ENCODE results near the gene PRKCH. TPM values are rescaled to one million over a fixed set of nuclear protein-coding genes. Genes with fewer than 3 reads are reported as not detected.

PRKCH gene
- total RNA-seq, 1 experiment from 2014 or later, result 5.2 TPM

DNA sequence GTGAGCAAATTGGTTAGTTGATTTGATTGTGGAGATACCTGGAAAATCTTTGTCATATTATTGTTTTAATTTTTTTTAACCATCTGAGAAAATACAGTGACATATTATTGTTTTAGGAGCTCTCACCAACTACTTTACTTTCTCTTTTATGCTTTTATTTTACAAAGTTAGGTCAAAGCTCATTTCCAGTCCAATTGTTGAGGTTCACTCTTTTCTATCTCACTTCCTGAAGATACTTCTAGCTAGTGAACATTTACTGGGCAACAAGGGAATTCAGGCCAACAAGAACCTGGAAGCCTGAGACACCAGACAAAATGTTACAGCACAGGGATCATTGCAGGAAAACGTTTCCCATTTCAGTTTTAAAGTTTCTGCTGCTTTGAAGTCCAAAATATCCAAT is 44.1 kb upstream of the PRKCH start:
- H2BK12ac ChIP-seq (ENCODE audit: insufficient read length, low read depth, low read length), result no peak overlapping the region
- no peaks in the 10 kb centered on the region for H3K9me3 ChIP-seq (ENCODE audit: control insufficient read depth, low read depth, low read length)
- H3K27ac ChIP-seq (ENCODE audit: insufficient read length, low read depth, low read length), result no peak overlapping the region
- peaks cover 27% of the 10 kb centered on the region for H3K27me3 Mint-ChIP-seq (ENCODE audit: low read depth)
- H2AK5ac ChIP-seq (ENCODE audit: insufficient read length, low read length), result no peak overlapping the region
- H3K79me2 ChIP-seq (ENCODE audit: insufficient read depth, low read length), result no peaks in the 10 kb centered on the region
- H3K79me1 ChIP-seq (ENCODE audit: insufficient read depth, low read depth, low read length, poor library complexity, severe bottlenecking), result no peaks in the 10 kb centered on the region
- no peak overlapping the region for H2AFZ ChIP-seq (ENCODE audit: low read length)
- peaks cover 4% of the 10 kb centered on the region for H4K20me1 ChIP-seq (ENCODE audit: control insufficient read depth, insufficient read depth, insufficient read length)
- no peak overlapping the region for H3K4ac ChIP-seq (ENCODE audit: low read depth, low read length)
- no peak overlapping the region for H4K8ac ChIP-seq (replicated peaks; ENCODE audit: insufficient read length, low read depth, low read length)
- no peak overlapping the region for H3T11ph ChIP-seq (ENCODE audit: low read length)
- H2BK15ac ChIP-seq (ENCODE audit: low read depth, low read length), result no peak overlapping the region
- no peak overlapping the region for H3K4me2 ChIP-seq (ENCODE audit: insufficient read depth, insufficient read length, low read length)
- H3K27me3 ChIP-seq (ENCODE audit: insufficient read depth, low read length), result no peaks in the 10 kb centered on the region; the same call in 1 of the 2 replicates
- H3K4me3 Mint-ChIP-seq, result no peak overlapping the region
- H3K4me1 Mint-ChIP-seq, result peaks cover 14 to 15% of the 10 kb centered on the region in 2 experiments
- H3K23ac ChIP-seq (ENCODE audit: insufficient read length, low read depth, low read length), result no peak overlapping the region
- H3K23me2 ChIP-seq (ENCODE audit: insufficient read length, low read depth, low read length, poor library complexity, severe bottlenecking), result peaks cover 11% of the 10 kb centered on the region
- H4K5ac ChIP-seq (ENCODE audit: insufficient read length, low read depth, low read length), result no peak overlapping the region
- H2BK5ac ChIP-seq (ENCODE audit: insufficient read length, low read length), result no peak overlapping the region
- no peak overlapping the region for H3K18ac ChIP-seq (ENCODE audit: insufficient read length, low read depth, low read length)
- TF ChIP-seq, protein P1, sequence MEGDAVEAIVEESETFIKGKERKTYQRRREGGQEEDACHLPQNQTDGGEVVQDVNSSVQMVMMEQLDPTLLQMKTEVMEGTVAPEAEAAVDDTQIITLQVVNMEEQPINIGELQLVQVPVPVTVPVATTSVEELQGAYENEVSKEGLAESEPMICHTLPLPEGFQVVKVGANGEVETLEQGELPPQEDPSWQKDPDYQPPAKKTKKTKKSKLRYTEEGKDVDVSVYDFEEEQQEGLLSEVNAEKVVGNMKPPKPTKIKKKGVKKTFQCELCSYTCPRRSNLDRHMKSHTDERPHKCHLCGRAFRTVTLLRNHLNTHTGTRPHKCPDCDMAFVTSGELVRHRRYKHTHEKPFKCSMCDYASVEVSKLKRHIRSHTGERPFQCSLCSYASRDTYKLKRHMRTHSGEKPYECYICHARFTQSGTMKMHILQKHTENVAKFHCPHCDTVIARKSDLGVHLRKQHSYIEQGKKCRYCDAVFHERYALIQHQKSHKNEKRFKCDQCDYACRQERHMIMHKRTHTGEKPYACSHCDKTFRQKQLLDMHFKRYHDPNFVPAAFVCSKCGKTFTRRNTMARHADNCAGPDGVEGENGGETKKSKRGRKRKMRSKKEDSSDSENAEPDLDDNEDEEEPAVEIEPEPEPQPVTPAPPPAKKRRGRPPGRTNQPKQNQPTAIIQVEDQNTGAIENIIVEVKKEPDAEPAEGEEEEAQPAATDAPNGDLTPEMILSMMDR (conservative IDR thresholded peaks at IDR 0.05), result no peak
- DNase-seq, result no peak
- no peak overlapping the region for H3K9ac ChIP-seq (ENCODE audit: extremely low read depth, insufficient read length, low read length)
- H2BK120ac ChIP-seq (ENCODE audit: low read depth, low read length, poor library complexity, severe bottlenecking), result no peak overlapping the region
- H3K4me1 ChIP-seq (ENCODE audit: insufficient read depth, low read length), result no peaks in the 10 kb centered on the region
- H3K36me3 Mint-ChIP-seq (ENCODE audit: insufficient read depth in 1 of 3, low read depth in 3 of 3), result peaks cover 0 to 3% (median 2%) of the 10 kb centered on the region in 3 experiments; a peak in 1 of 7 replicates
- no CpG with 5 or more reads among the region's 1 CpG for WGBS (ENCODE audit: extremely low coverage, insufficient read length, low lambda C conversion rate)
- no peak overlapping the region for H3K27ac Mint-ChIP-seq
- H3K14ac ChIP-seq (ENCODE audit: insufficient read depth, low read length), result no peak overlapping the region
- H3K9me3 Mint-ChIP-seq, result no peaks in the 10 kb centered on the region; a peak in 1 of 5 replicates
- H4K91ac ChIP-seq (ENCODE audit: insufficient read length, low read depth, low read length), result no peak overlapping the region
- no peak overlapping the region for H3K56ac ChIP-seq (ENCODE audit: insufficient read length, low read depth, low read length)
- H2BK20ac ChIP-seq (ENCODE audit: low read depth, low read length, poor library complexity, severe bottlenecking), result no peak overlapping the region
